GM23338 (cell line): ENCODE measurements around the gene ZNF331. TPM values are rescaled to one million over a fixed set of nuclear protein-coding genes. Genes with fewer than 3 reads are reported as not detected.

Source experiments
- ATAC-seq: fragments of 200-7000 bp; cut with Tn5 transposase; 3 replicates; pipeline ENCODE4 v1.9.1; 2020
- DNase-seq: peaks from one replicate; pipeline ENCODE4 v3.0.0-alpha.2; 2015; ENCODE audit warnings: low spot score
- H2AFZ ChIP-seq: fragments of 200-600 bp; sonication (generic); 2 replicates; pipeline ENCODE4 v1.8.0; 2016; ENCODE audit warnings: antibody characterized with exemption, mild to moderate bottlenecking, moderate library complexity
- H3F3A ChIP-seq: fragments of 200-600 bp; sonication (generic); replicated peaks from 2 replicates; pipeline ENCODE4 v1.8.0; 2017; ENCODE audit warnings: antibody characterized with exemption, mixed run types, low read depth
- H3K27ac ChIP-seq: fragments of 200-600 bp; sonication (generic); 2 replicates; pipeline ENCODE4 v1.6.1; 2016; ENCODE audit warnings: low read depth
- H3K27me3 ChIP-seq: fragments of 200-600 bp; sonication (generic); 2 replicates; pipeline ENCODE4 v1.8.0; 2016; ENCODE audit warnings: mild to moderate bottlenecking, mixed run types, moderate library complexity; ENCODE audit not compliant: insufficient read depth
- H3K36me3 ChIP-seq: fragments of 200-600 bp; sonication (generic); 2 replicates; pipeline ENCODE4 v1.8.0; 2016; ENCODE audit warnings: mild to moderate bottlenecking; ENCODE audit not compliant: insufficient read depth
- H3K4me1 ChIP-seq: fragments of 200-600 bp; sonication (generic); 2 replicates; pipeline ENCODE4 v1.8.0; 2016; ENCODE audit warnings: mild to moderate bottlenecking, moderate library complexity; ENCODE audit not compliant: insufficient read depth
- H3K4me2 ChIP-seq: fragments of 200-600 bp; sonication (generic); 2 replicates; pipeline ENCODE4 v1.7.1; 2017; ENCODE audit warnings: mixed run types
- H3K4me3 ChIP-seq: fragments of 200-600 bp; sonication (generic); 2 replicates; pipeline ENCODE4 v1.6.1; 2016; ENCODE audit warnings: mixed run types
- H3K79me2 ChIP-seq: fragments of 200-600 bp; sonication (generic); replicated peaks from 2 replicates; pipeline ENCODE4 v1.8.0; 2017; ENCODE audit warnings: mild to moderate bottlenecking; ENCODE audit not compliant: insufficient read depth
- H3K9me2 ChIP-seq: fragments of 200-600 bp; sonication (generic); 2 replicates; pipeline ENCODE4 v1.8.0; 2017; ENCODE audit not compliant: insufficient read depth
- H4K20me1 ChIP-seq: fragments of 200-600 bp; sonication (generic); replicated peaks from 2 replicates; pipeline ENCODE4 v1.8.0; 2017; ENCODE audit warnings: mild to moderate bottlenecking; ENCODE audit not compliant: insufficient read depth
- H3K27ac Mint-ChIP-seq: 2 replicates; pipeline ENCODE4 v1.8.0; 2020; ENCODE audit warnings: inconsistent platforms, mild to moderate bottlenecking, moderate library complexity, mixed read lengths
- H3K27me3 Mint-ChIP-seq: 3 replicates; pipeline ENCODE4 v1.8.0; 2022; ENCODE audit warnings: low read depth, mild to moderate bottlenecking, moderate library complexity, mixed read lengths, inconsistent platforms; ENCODE audit not compliant: insufficient read depth, poor library complexity
- H3K36me3 Mint-ChIP-seq: 3 replicates; pipeline ENCODE4 v1.8.0; 2021; ENCODE audit warnings: low read depth, mild to moderate bottlenecking, inconsistent platforms, moderate library complexity, mixed read lengths
- H3K4me1 Mint-ChIP-seq: 3 replicates; pipeline ENCODE4 v1.8.0; 2020; ENCODE audit warnings: mild to moderate bottlenecking, inconsistent platforms, mixed read lengths
- H3K4me3 Mint-ChIP-seq: 3 replicates; pipeline ENCODE4 v1.8.0; 2021; ENCODE audit warnings: moderate library complexity, mild to moderate bottlenecking, inconsistent platforms, mixed read lengths
- H3K9me3 Mint-ChIP-seq: 3 replicates; pipeline ENCODE4 v1.8.0; 2020; ENCODE audit warnings: moderate library complexity, mild to moderate bottlenecking, inconsistent platforms, mixed read lengths
- POLR2AphosphoS5 ChIP-seq: IDR thresholded peaks from 2 replicates; pipeline ENCODE4 v1.6.1; 2016; ENCODE audit warnings: antibody characterized with exemption, low read depth
- REST ChIP-seq: IDR thresholded peaks from one replicate; pipeline ENCODE4 v1.6.1; 2018; ENCODE audit warnings: antibody characterized with exemption; ENCODE audit not compliant: unreplicated experiment
- STAT1 ChIP-seq: IDR thresholded peaks from one replicate; pipeline ENCODE4 v1.6.1; 2016; ENCODE audit warnings: antibody characterized with exemption; ENCODE audit not compliant: unreplicated experiment
- ZNF114 ChIP-seq: fragments of 250-450 bp; sonication (Bioruptor Pico); IDR thresholded peaks from 2 replicates; pipeline ENCODE4 v1.5.0; 2020; ENCODE audit warnings: mild to moderate bottlenecking, moderate library complexity
- ZNF331 ChIP-seq: fragments of 250-450 bp; sonication (Bioruptor Pico); IDR thresholded peaks from 2 replicates; pipeline ENCODE4 v1.5.0; 2020; ENCODE audit warnings: low read depth, mild to moderate bottlenecking, moderate library complexity
- ZNF462 ChIP-seq: fragments of 250-450 bp; sonication (Bioruptor Pico); IDR thresholded peaks from 2 replicates; pipeline ENCODE4 v1.5.0; 2020; ENCODE audit warnings: mild to moderate bottlenecking, moderate library complexity
- polyA plus RNA-seq: library from polyadenylated mRNA; unstranded; fragments of >200 nt; fragmentation: Nextera tagmentation; extraction: Ambion mirVana; gene quantifications from 2 replicates; pipeline ENCODE4 v1.2.1, GENCODE V29; 2016
- total RNA-seq: library from RNA; depleted of rRNA; stranded (reverse); fragments of >200 nt; shearing (Covaris generic); gene quantifications from 2 replicates; pipeline ENCODE4 v1.2.3, GENCODE V29; 2014
- TF ChIP-seq, protein P1 (sequence below), 2 experiments: fragments of 200-600 bp in 1 of 2; sonication (generic) in 1 of 2; conservative IDR thresholded peaks; 2 replicates each; pipeline versions ENCODE4 v1.5.1 to v1.6.1; 2016 to 2017; ENCODE audit warnings: antibody characterized with exemption in 2 of 2, low read depth in 2 of 2, mild to moderate bottlenecking in 2 of 2, moderate library complexity in 1 of 2

The ZNF331 gene
- total and polyA plus RNA-seq, 2 experiments from 2014 or later: 36.2 to 46.5 TPM

GRCh38 chr19:53577968-53578367 lies 40.0 kb downstream of the ZNF331 start (continued):
- no peak for TF ChIP-seq ZNF462 (CRISPR knock-in tag)
- TF ChIP-seq STAT1: no peak
- no peak for TF ChIP-seq ZNF331 (CRISPR knock-in tag)
- TF ChIP-seq, protein P1, sequence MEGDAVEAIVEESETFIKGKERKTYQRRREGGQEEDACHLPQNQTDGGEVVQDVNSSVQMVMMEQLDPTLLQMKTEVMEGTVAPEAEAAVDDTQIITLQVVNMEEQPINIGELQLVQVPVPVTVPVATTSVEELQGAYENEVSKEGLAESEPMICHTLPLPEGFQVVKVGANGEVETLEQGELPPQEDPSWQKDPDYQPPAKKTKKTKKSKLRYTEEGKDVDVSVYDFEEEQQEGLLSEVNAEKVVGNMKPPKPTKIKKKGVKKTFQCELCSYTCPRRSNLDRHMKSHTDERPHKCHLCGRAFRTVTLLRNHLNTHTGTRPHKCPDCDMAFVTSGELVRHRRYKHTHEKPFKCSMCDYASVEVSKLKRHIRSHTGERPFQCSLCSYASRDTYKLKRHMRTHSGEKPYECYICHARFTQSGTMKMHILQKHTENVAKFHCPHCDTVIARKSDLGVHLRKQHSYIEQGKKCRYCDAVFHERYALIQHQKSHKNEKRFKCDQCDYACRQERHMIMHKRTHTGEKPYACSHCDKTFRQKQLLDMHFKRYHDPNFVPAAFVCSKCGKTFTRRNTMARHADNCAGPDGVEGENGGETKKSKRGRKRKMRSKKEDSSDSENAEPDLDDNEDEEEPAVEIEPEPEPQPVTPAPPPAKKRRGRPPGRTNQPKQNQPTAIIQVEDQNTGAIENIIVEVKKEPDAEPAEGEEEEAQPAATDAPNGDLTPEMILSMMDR (conservative IDR thresholded peaks at IDR 0.05; ENCODE audit: low read depth in 2 of 2): no peak
- TF ChIP-seq ZNF114: no peak

DNA sequence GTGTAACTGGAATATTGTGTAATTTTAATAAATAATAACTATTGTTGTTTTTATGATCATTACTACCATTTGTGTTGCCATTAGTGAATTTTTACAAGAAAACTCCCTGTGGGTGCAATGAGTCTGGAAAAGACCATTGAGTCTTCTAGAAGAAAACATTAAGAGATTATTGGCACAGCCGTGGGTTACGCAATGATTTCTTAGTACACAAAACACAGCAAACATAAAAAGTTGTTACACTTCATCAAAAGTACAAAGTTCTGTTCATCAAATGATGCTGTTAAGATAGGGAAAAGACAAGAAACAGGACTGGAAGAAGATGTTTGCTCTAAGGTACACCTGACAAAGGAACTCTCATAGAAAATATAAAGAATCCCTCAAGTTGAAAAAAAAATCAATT lies 41.6 kb downstream of the ZNF331 start:
- Histone ChIP-seq H3K79me2 (no peaks in the 10 kb centered on the region), H3K4me3 (no peak overlapping the region), H2AFZ (no peak overlapping the region), H3K9me2 (no peaks in the 10 kb centered on the region; the same call in 1 of the 2 replicates), H3K4me1 (peaks cover 10% of the 10 kb centered on the region), H3F3A (0 out of 2 replicates have a peak, but pooled peaks cover 3% of the 10 kb centered on the region), H3K4me2 (no peak overlapping the region), H3K27me3 (no peaks in the 10 kb centered on the region), H3K27ac (no peak overlapping the region), H4K20me1 (no peaks in the 10 kb centered on the region), H3K36me3 (peaks cover 39% of the 10 kb centered on the region)
- peaks cover 16% of the 10 kb centered on the region for H3K27me3 Mint-ChIP-seq
- ATAC-seq: no peak
- peaks cover 71% of the 10 kb centered on the region for H3K9me3 Mint-ChIP-seq
- H3K27ac Mint-ChIP-seq: no peak overlapping the region
- peaks cover 72% of the 10 kb centered on the region for H3K36me3 Mint-ChIP-seq
- peaks cover 12% of the 10 kb centered on the region for H3K4me1 Mint-ChIP-seq
- no peak overlapping the region for H3K4me3 Mint-ChIP-seq
- TF ChIP-seq STAT1 (no peak), REST (no peak), POLR2AphosphoS5 (0 out of 2 replicates have a peak, but pooled peaks have one; percentile 16)
- no peak for DNase-seq
